Testis (tissue), 2 donors: ENCODE data around the gene METTL25.

Source experiments
- CTCF ChIP-seq, 3 experiments: fragments of 450-650 bp in 2 of 3; fragments of 200-600 bp in 1 of 3; sonication (generic) in 1 of 3; IDR thresholded peaks; one replicate each; pipeline ENCODE4 v1.5.1; 2016 to 2019; ENCODE audit warnings: antibody characterized with exemption in 3 of 3, mild to moderate bottlenecking in 2 of 3, moderate library complexity in 1 of 3
- POLR2A ChIP-seq: fragments of 450-650 bp; IDR thresholded peaks from one replicate; pipeline ENCODE4 v1.6.1; 2017; ENCODE audit warnings: antibody characterized with exemption, mild to moderate bottlenecking, moderate library complexity

DNA sequence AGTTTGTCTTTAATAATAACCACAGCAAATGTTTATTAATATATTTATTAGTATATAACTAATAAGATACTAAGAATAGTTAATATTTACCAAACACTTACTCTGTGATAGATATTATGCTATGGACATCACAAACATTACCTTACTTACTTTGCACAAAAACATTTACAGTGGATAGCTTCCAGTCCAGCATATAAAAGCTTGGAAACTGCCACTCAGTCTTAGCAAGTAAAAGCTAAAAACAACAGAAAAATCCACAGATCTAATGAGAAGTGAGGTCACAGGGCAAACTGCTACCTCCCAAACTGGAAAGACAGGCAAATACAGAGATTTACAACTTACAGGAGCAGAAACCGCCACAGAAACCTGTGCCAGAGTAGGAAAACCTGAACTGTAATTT, 99.8 kb downstream of the METTL25 start:
- no peak for TF ChIP-seq POLR2A
- no peak for TF ChIP-seq CTCF (IDR thresholded peaks at IDR 0.05)
